T-cell (primary cell): ENCODE measurements around the gene GAP43. TPM values are rescaled to one million over a fixed set of nuclear protein-coding genes. Genes with fewer than 3 reads are reported as not detected.

ENCODE experiments used
- ATAC-seq, 4 experiments: fragments of 200-7000 bp in 3 of 4; fragments of 150-1000 bp in 1 of 4; cut with Tn5 transposase; replicated peaks in 1 of 4; 1 replicate in 3 of 4; 2 replicates in 1 of 4; pipeline ENCODE4 v1.10.0; 2021; ENCODE audit warnings: moderate library complexity in 3 of 4, mild to moderate bottlenecking in 2 of 4, moderate number of reproducible peaks in 1 of 4
- CTCF ChIA-PET, 2 donors: fragments of 300-600 bp; sonication (Branson Sonifier 250); formaldehyde crosslinking; loops; one replicate each; lab custom pipeline; 2022; ENCODE audit warnings: antibody characterized with exemption in 2 of 2; lab: Charles Lee
- POLR2A ChIA-PET, 2 donors: fragments of 300-600 bp; sonication (Branson Sonifier 250); formaldehyde crosslinking; loops; one replicate each; lab custom pipeline; 2022; ENCODE audit warnings: antibody characterized with exemption in 2 of 2; lab: Charles Lee
- DNase-seq, 35 experiments: peaks; one replicate each; pipeline versions ENCODE4 v3.0.0 to v3.0.0-alpha.2; 2013 to 2023
- H3K27ac ChIP-seq: one replicate; pipeline ENCODE4 v1.5.1; 2013; ENCODE audit warnings: low read length
- H3K27me3 ChIP-seq, 2 experiments: replicated peaks in 1 of 2; 1 replicate in 1 of 2; 2 replicates in 1 of 2; pipeline versions ENCODE4 v1.6.1 to v1.7.0; 2013; ENCODE audit warnings: low read length in 1 of 2, mixed read lengths in 1 of 2; ENCODE audit not compliant: control insufficient read depth in 2 of 2, insufficient read depth in 2 of 2; ENCODE audit errors: extremely low read depth in 1 of 2
- H3K36me3 ChIP-seq, 2 donors: 1 replicate in 1 of 2; 2 replicates in 1 of 2; pipeline versions ENCODE4 v1.6.1 to v1.7.0; 2013; ENCODE audit warnings: low read length in 1 of 2; ENCODE audit not compliant: control insufficient read depth in 2 of 2, insufficient read depth in 1 of 2; ENCODE audit errors: extremely low read depth in 1 of 2
- H3K4me1 ChIP-seq, 2 experiments: 1 replicate in 1 of 2; 2 replicates in 1 of 2; pipeline versions ENCODE4 v1.6.1 to v1.7.0; 2013; ENCODE audit warnings: low read length in 2 of 2, mixed read lengths in 1 of 2; ENCODE audit not compliant: insufficient read depth in 2 of 2, control insufficient read depth in 1 of 2; ENCODE audit errors: extremely low read depth in 1 of 2
- H3K4me3 ChIP-seq, 2 donors: 1 replicate in 1 of 2; 2 replicates in 1 of 2; pipeline versions ENCODE4 v1.5.1 to v1.7.0; 2013; ENCODE audit warnings: mild to moderate bottlenecking in 2 of 2, low read length in 1 of 2, moderate library complexity in 1 of 2; ENCODE audit not compliant: control insufficient read depth in 1 of 2; ENCODE audit errors: extremely low read depth in 1 of 2
- H3K9me3 ChIP-seq: 2 replicates; pipeline ENCODE4 v1.7.0; 2013
- H3K27ac Mint-ChIP-seq, 2 donors: one replicate each; pipeline ENCODE4 v1.8.0; 2020 to 2021; ENCODE audit warnings: mild to moderate bottlenecking in 2 of 2, mixed read lengths in 2 of 2
- H3K27me3 Mint-ChIP-seq, 2 donors: one replicate each; pipeline ENCODE4 v1.8.0; 2021 to 2022; ENCODE audit warnings: mixed read lengths in 2 of 2
- H3K36me3 Mint-ChIP-seq: one replicate; pipeline ENCODE4 v1.8.0; 2021; ENCODE audit warnings: mixed read lengths
- H3K4me1 Mint-ChIP-seq, 3 donors: one replicate each; pipeline ENCODE4 v1.8.0; 2020 to 2022; ENCODE audit warnings: mixed read lengths in 3 of 3, mild to moderate bottlenecking in 1 of 3
- H3K4me3 Mint-ChIP-seq, 3 donors: one replicate each; pipeline ENCODE4 v1.8.0; 2020 to 2022; ENCODE audit warnings: mild to moderate bottlenecking in 3 of 3, mixed read lengths in 3 of 3, moderate library complexity in 3 of 3
- H3K9me3 Mint-ChIP-seq, 3 donors: one replicate each; pipeline ENCODE4 v1.8.0; 2020 to 2022; ENCODE audit warnings: mixed read lengths in 3 of 3
- WGBS: methylation state at CpG from one replicate; pipeline ENCODE4 v1.1.5; 2013; ENCODE audit warnings: missing lambda C conversion rate; ENCODE audit not compliant: insufficient coverage; 5-methylcytosine and 5-hydroxymethylcytosine counted together
- total RNA-seq, 35 experiments: library from RNA in 6 of 35; stranded (reverse) in 6 of 35; fragments of 120-200 nt in 1 of 35; gene quantifications; one replicate each; pipeline versions ENCODE4 v1.2.1 to v1.2.4 and lab custom pipeline; 2013 to 2026

The GAP43 gene
- total RNA-seq, 5 donors from 2014 or later (not counting 1 experiment from before 2014, with no cell fraction given) = not detected

GRCh38 chr3:115760716-115761115 is 137.4 kb downstream of the GAP43 start:
- Histone ChIP-seq H3K27ac (no peak overlapping the region), H3K4me3 (no peak overlapping the region), H3K9me3 (no peaks in the 10 kb centered on the region), H3K27me3 (peaks cover 0 to 3% of the 10 kb centered on the region in 2 experiments), H3K4me1 (no peaks in the 10 kb centered on the region), H3K36me3 (no peaks in the 10 kb centered on the region)
- H3K4me1 Mint-ChIP-seq = no peaks in the 10 kb centered on the region
- no peak for ATAC-seq
- no peak for DNase-seq
- ChIA-PET POLR2A (no interaction called here), CTCF (interaction anchor here in 1 of 2 donors (1.5 kb wide), 1 partner anchor 24 kb away, joined by 3 read pairs; no protein-coding TSS in a partner anchor)
- H3K27ac Mint-ChIP-seq = no peak overlapping the region
- WGBS = 100% methylated on average over 1 of the region's 3 CpGs
- no peaks in the 10 kb centered on the region for H3K9me3 Mint-ChIP-seq
- no peak overlapping the region for H3K4me3 Mint-ChIP-seq
- H3K27me3 Mint-ChIP-seq = no peaks in the 10 kb centered on the region
- no peaks in the 10 kb centered on the region for H3K36me3 Mint-ChIP-seq

GRCh38 chr3:115761927-115762305 is 138.6 kb downstream of the GAP43 start:
- no peak overlapping the region for H3K4me3 Mint-ChIP-seq
- H3K36me3 Mint-ChIP-seq = no peaks in the 10 kb centered on the region
- POLR2A ChIA-PET = no interaction called here
- no peaks in the 10 kb centered on the region for H3K9me3 Mint-ChIP-seq
- DNase-seq (no peak), ATAC-seq (no peak)
- CTCF ChIA-PET = interaction anchor here in 1 of 2 donors (1.5 kb wide), 1 partner anchor 23 kb away, joined by 3 read pairs; no protein-coding TSS in a partner anchor
- Histone ChIP-seq H3K4me3 (no peak overlapping the region), H3K27me3 (peaks cover 0 to 3% of the 10 kb centered on the region in 2 experiments), H3K9me3 (no peaks in the 10 kb centered on the region), H3K36me3 (no peaks in the 10 kb centered on the region), H3K4me1 (no peaks in the 10 kb centered on the region), H3K27ac (no peak overlapping the region)
- H3K27ac Mint-ChIP-seq = no peak overlapping the region
- no peaks in the 10 kb centered on the region for H3K4me1 Mint-ChIP-seq
- no peaks in the 10 kb centered on the region for H3K27me3 Mint-ChIP-seq

- H3K27ac Mint-ChIP-seq = no peak overlapping the region
- POLR2A ChIA-PET = no interaction called here
These were observed 143.5 kb downstream of the GAP43 start for GRCh38 chr3:115766587-115767482.

GRCh38 chr3:115768661-115769060 is 145.4 kb downstream of the GAP43 start:
- Mint-ChIP-seq H3K4me1 (no peaks in the 10 kb centered on the region), H3K36me3 (no peaks in the 10 kb centered on the region), H3K9me3 (no peaks in the 10 kb centered on the region), H3K4me3 (no peak overlapping the region), H3K27ac (no peak overlapping the region), H3K27me3 (no peaks in the 10 kb centered on the region)
- H3K4me1 ChIP-seq = no peaks in the 10 kb centered on the region
- H3K27ac ChIP-seq = no peak overlapping the region
- no peaks in the 10 kb centered on the region for H3K27me3 ChIP-seq
- CTCF ChIA-PET = no interaction called here
- WGBS = 66% methylated on average over 2 of the region's 3 CpGs
- no peak for DNase-seq
- no peak overlapping the region for H3K4me3 ChIP-seq
- POLR2A ChIA-PET = no interaction called here
- ATAC-seq = no peak
- H3K9me3 ChIP-seq = no peaks in the 10 kb centered on the region
- no peaks in the 10 kb centered on the region for H3K36me3 ChIP-seq

More at GRCh38 chr3:115766587-115767482, 143.5 kb downstream of the GAP43 start:
- H3K4me3 Mint-ChIP-seq = no peak overlapping the region
- Histone ChIP-seq H3K27ac (no peak overlapping the region), H3K4me1 (no peaks in the 10 kb centered on the region), H3K27me3 (peaks cover 0 to 3% of the 10 kb centered on the region in 2 experiments), H3K9me3 (no peaks in the 10 kb centered on the region), H3K4me3 (no peak overlapping the region), H3K36me3 (no peaks in the 10 kb centered on the region)
- no peaks in the 10 kb centered on the region for H3K27me3 Mint-ChIP-seq
- ATAC-seq (no peak), DNase-seq (no peak)
- no CpG with 5 or more reads among the region's 6 CpGs for WGBS
- H3K9me3 Mint-ChIP-seq = no peaks in the 10 kb centered on the region
- no peaks in the 10 kb centered on the region for H3K4me1 Mint-ChIP-seq
- H3K36me3 Mint-ChIP-seq = no peaks in the 10 kb centered on the region
- CTCF ChIA-PET = interaction anchor here (0.6 to 1.4 kb wide), 3 partner anchors 17 to 51 kb away, joined by 3 to 7 read pairs (median 4); no protein-coding TSS in a partner anchor
